PFSK-1 (cell line): ENCODE data around the gene MBNL1.

Experiments used
- FOXP2 ChIP-seq: optimal IDR thresholded peaks from 2 replicates; pipeline ENCODE3; 2011; ENCODE audit warnings: borderline replicate concordance, control low read depth, inconsistent platforms; ENCODE audit not compliant: insufficient read depth; ENCODE audit errors: extremely low read length, extremely low read depth
- POLR2AphosphoS5 ChIP-seq: IDR thresholded peaks from 2 replicates; pipeline ENCODE4 v1.6.1; 2012; ENCODE audit warnings: low read depth, mild to moderate bottlenecking, control low read depth, low read length, moderate library complexity
- REST ChIP-seq, 2 experiments: IDR thresholded peaks; 2 replicates each; pipeline versions ENCODE4 v1.6.1 to v1.8.0; 2011 to 2012; ENCODE audit warnings: low read depth in 2 of 2, low read length in 2 of 2, control low read depth in 1 of 2, inconsistent platforms in 1 of 2, mild to moderate bottlenecking in 1 of 2, moderate library complexity in 1 of 2; ENCODE audit not compliant: insufficient read depth in 1 of 2
- SIN3A ChIP-seq: IDR thresholded peaks from 2 replicates; pipeline ENCODE4 v1.6.1; 2012; ENCODE audit warnings: mild to moderate bottlenecking, low read length, moderate library complexity, borderline replicate concordance; ENCODE audit not compliant: insufficient read depth
- TAF1 ChIP-seq: IDR thresholded peaks from 2 replicates; pipeline ENCODE4 v1.6.1; 2012; ENCODE audit warnings: low read length, control low read depth, borderline replicate concordance; ENCODE audit not compliant: insufficient read depth

The MBNL1 gene

GRCh38 chr3:152256851-152257562 is 11.7 kb upstream of the MBNL1 start:
- no peak for TF ChIP-seq SIN3A
- TF ChIP-seq FOXP2 = no peak
- no peak for TF ChIP-seq POLR2AphosphoS5
- no peak for TF ChIP-seq REST (IDR thresholded peaks at IDR 0.05; ENCODE audit: insufficient read depth in 1 of 2, low read depth in 2 of 2, low read length in 2 of 2)
- TF ChIP-seq TAF1 = no peak

- TF ChIP-seq TAF1 (no peak), SIN3A (no peak), REST (IDR thresholded peaks at IDR 0.05; ENCODE audit: insufficient read depth in 1 of 2, low read depth in 2 of 2, low read length in 2 of 2) (no peak), FOXP2 (no peak), POLR2AphosphoS5 (no peak)
These were observed 11.1 kb upstream of the MBNL1 start for GRCh38 chr3:152257563-152258035.

- TF ChIP-seq SIN3A (no peak), POLR2AphosphoS5 (no peak), TAF1 (no peak), FOXP2 (no peak), REST (IDR thresholded peaks at IDR 0.05; ENCODE audit: insufficient read depth in 1 of 2, low read depth in 2 of 2, low read length in 2 of 2) (no peak)
These were observed 10.0 kb upstream of the MBNL1 start for GRCh38 chr3:152258448-152259393.

GRCh38 chr3:152259468-152259867 is 9.3 kb upstream of the MBNL1 start:
- TF ChIP-seq POLR2AphosphoS5 = no peak
- no peak for TF ChIP-seq SIN3A
- TF ChIP-seq TAF1 = no peak
- TF ChIP-seq FOXP2 = no peak
- no peak for TF ChIP-seq REST (IDR thresholded peaks at IDR 0.05; ENCODE audit: insufficient read depth in 1 of 2, low read depth in 2 of 2, low read length in 2 of 2)
